Kidney (tissue), 14 donors: ENCODE results near the gene MAP3K3. TPM values are rescaled to one million over a fixed set of nuclear protein-coding genes. Genes with fewer than 3 reads are reported as not detected.

Experiments
- DNase-seq, 5 donors: peaks; one replicate each; pipeline ENCODE4 v3.0.0-alpha.2; 2013 to 2020
- FAIRE-seq: peaks from 2 replicates; lab custom pipeline; 2012; peaks lifted over from hg19 to GRCh38; lab: Jason Lieb, UNC
- H3K27ac ChIP-seq, 2 donors: one replicate each; pipeline ENCODE4 v1.7.0; 2013; ENCODE audit warnings: low read depth in 2 of 2, low read length in 2 of 2, inconsistent platforms in 1 of 2
- H3K27me3 ChIP-seq: one replicate; pipeline ENCODE4 v1.7.1; 2013; ENCODE audit warnings: low read length, inconsistent platforms; ENCODE audit not compliant: control insufficient read depth, insufficient read depth
- H3K36me3 ChIP-seq, 3 donors: one replicate each; pipeline versions ENCODE4 v1.7.0 to v1.7.1; 2013; ENCODE audit warnings: low read length in 3 of 3, control low read depth in 1 of 3, inconsistent platforms in 1 of 3; ENCODE audit not compliant: insufficient read depth in 3 of 3, control insufficient read depth in 2 of 3
- H3K4me1 ChIP-seq, 3 donors: one replicate each; pipeline versions ENCODE4 v1.7.0 to v1.7.1; 2013; ENCODE audit warnings: low read length in 3 of 3, inconsistent platforms in 1 of 3, low read depth in 1 of 3; ENCODE audit not compliant: control insufficient read depth in 2 of 3, insufficient read depth in 2 of 3
- H3K4me3 ChIP-seq, 3 donors: one replicate each; pipeline versions ENCODE4 v1.7.0 to v1.8.1; 2013; ENCODE audit warnings: low read length in 3 of 3, control low read depth in 1 of 3, inconsistent platforms in 1 of 3
- H3K9ac ChIP-seq, 3 donors: one replicate each; pipeline versions ENCODE4 v1.7.0 to v1.7.1; 2013; ENCODE audit warnings: low read length in 3 of 3, control low read depth in 1 of 3, inconsistent platforms in 1 of 3
- H3K9me3 ChIP-seq, 3 donors: one replicate each; pipeline versions ENCODE4 v1.7.0 to v1.7.1; 2013; ENCODE audit warnings: low read length in 3 of 3, control low read depth in 1 of 3, inconsistent platforms in 1 of 3; ENCODE audit not compliant: control insufficient read depth in 2 of 3, insufficient read depth in 1 of 3
- intact Hi-C: fragments of 100-400 bp; cut with DNase I; formaldehyde crosslinking; loops from one replicate; pipeline ENCODE4 v1.11.1; 2022
- polyA plus RNA-seq: library from polyadenylated mRNA; stranded (reverse); fragments of 350-450 nt; fragmentation: Illumina TruSeq; extraction: RNeasy Lipid Tissue Mini Kit (QIAGEN cat#74804); gene quantifications from one replicate; pipeline ENCODE4 v1.2.3, GENCODE V29; 2014; ENCODE audit warnings: low read depth, low replicate concordance; ENCODE audit not compliant: insufficient read depth
- total RNA-seq: library from RNA; stranded (reverse); fragmentation: NEBNext Ultra II Directional; extraction: Animal tissue kit (Norgen Biotek cat#: 25700); gene quantifications from one replicate; pipeline ENCODE4 v1.2.1, GENCODE V29; 2021
- TF ChIP-seq, protein P1 (sequence below): IDR thresholded peaks from 3 replicates; pipeline ENCODE4 v1.5.1; 2012; ENCODE audit warnings: mild to moderate bottlenecking, moderate library complexity, borderline replicate concordance; ENCODE audit not compliant: insufficient read depth; ENCODE audit errors: extremely low read depth
- donor health status: control.
- donor health status: control.
- donor health status: control.
- donor health status: control.
- donor health status: control.
- donor health status: DM: yes; HTN: yes; CAD: no.
- donor health status: Normal renal cell carcinoma (clear cell type).

MAP3K3 gene
- total and polyA plus RNA-seq, 2 donors from 2014 or later = 17.4 to 50.5 TPM

- peaks cover 3 to 28% (median 20%) of the 10 kb centered on the region in 3 donors for H3K4me1 ChIP-seq
- no peaks in the 10 kb centered on the region for H3K27me3 ChIP-seq
- no peak overlapping the region for H3K9ac ChIP-seq
- H3K27ac ChIP-seq = no peak overlapping the region
- intact Hi-C loops = no loop called here
- H3K4me3 ChIP-seq = no peak overlapping the region
- FAIRE-seq = no peak
- peaks cover 2 to 34% (median 14%) of the 10 kb centered on the region in 3 donors for H3K36me3 ChIP-seq
- DNase-seq = no peak
- no peaks in the 10 kb centered on the region for H3K9me3 ChIP-seq
- TF ChIP-seq, protein P1, sequence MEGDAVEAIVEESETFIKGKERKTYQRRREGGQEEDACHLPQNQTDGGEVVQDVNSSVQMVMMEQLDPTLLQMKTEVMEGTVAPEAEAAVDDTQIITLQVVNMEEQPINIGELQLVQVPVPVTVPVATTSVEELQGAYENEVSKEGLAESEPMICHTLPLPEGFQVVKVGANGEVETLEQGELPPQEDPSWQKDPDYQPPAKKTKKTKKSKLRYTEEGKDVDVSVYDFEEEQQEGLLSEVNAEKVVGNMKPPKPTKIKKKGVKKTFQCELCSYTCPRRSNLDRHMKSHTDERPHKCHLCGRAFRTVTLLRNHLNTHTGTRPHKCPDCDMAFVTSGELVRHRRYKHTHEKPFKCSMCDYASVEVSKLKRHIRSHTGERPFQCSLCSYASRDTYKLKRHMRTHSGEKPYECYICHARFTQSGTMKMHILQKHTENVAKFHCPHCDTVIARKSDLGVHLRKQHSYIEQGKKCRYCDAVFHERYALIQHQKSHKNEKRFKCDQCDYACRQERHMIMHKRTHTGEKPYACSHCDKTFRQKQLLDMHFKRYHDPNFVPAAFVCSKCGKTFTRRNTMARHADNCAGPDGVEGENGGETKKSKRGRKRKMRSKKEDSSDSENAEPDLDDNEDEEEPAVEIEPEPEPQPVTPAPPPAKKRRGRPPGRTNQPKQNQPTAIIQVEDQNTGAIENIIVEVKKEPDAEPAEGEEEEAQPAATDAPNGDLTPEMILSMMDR = no peak
These were observed 57.0 kb downstream of the MAP3K3 start for GRCh38 chr17:63679214-63679613.

- intact Hi-C loops = no loop called here
- Histone ChIP-seq H3K27ac (no peak overlapping the region), H3K36me3 (peaks cover 2 to 38% (median 21%) of the 10 kb centered on the region in 3 donors), H3K27me3 (no peaks in the 10 kb centered on the region), H3K4me3 (no peak overlapping the region), H3K9ac (no peak overlapping the region), H3K9me3 (no peaks in the 10 kb centered on the region), H3K4me1 (peaks cover 0 to 16% (median 10%) of the 10 kb centered on the region in 3 donors)
- DNase-seq (no peak), FAIRE-seq (no peak)
- TF ChIP-seq, protein P1 = no peak
These were observed 58.5 kb downstream of the MAP3K3 start for GRCh38 chr17:63680700-63681099.

DNA sequence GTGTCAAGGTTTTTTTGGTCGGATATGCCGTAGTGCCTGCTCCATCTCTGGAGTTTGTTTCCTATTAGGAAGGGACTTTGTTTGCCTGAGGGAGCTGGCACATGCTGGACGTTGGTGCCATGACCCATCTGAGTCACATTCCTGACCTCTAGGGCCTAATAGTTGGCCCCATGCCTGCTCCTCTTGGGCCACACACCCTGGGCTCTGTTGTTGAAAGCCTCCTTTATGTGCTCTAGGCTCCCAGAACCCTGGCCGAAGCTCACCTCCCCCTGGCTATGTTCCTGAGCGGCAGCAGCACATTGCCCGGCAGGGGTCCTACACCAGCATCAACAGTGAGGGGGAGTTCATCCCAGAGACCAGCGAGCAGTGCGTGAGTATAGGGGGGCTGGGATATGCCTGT, 59.3 kb downstream of the MAP3K3 start:
- H3K4me1 ChIP-seq = peaks cover 0 to 11% (median 10%) of the 10 kb centered on the region in 3 donors
- H3K9me3 ChIP-seq = no peaks in the 10 kb centered on the region
- no peak overlapping the region for H3K9ac ChIP-seq
- H3K27ac ChIP-seq = no peak overlapping the region
- no peak overlapping the region for H3K4me3 ChIP-seq
- intact Hi-C loops = no loop called here
- TF ChIP-seq, protein P1 = no peak
- H3K36me3 ChIP-seq = peaks cover 2 to 42% (median 25%) of the 10 kb centered on the region in 3 donors
- DNase-seq (no peak), FAIRE-seq (no peak)
- H3K27me3 ChIP-seq = no peaks in the 10 kb centered on the region

GRCh38 chr17:63682441-63682840, 60.2 kb downstream of the MAP3K3 start:
- intact Hi-C loops = no loop called here
- FAIRE-seq (no peak), DNase-seq (no peak)
- Histone ChIP-seq H3K27me3 (no peaks in the 10 kb centered on the region), H3K27ac (no peak overlapping the region), H3K36me3 (peaks cover 2 to 34% (median 25%) of the 10 kb centered on the region in 3 donors), H3K9me3 (no peaks in the 10 kb centered on the region), H3K4me3 (no peak overlapping the region), H3K4me1 (peaks cover 0 to 3% (median under 1%) of the 10 kb centered on the region in 3 donors), H3K9ac (no peak overlapping the region)
- TF ChIP-seq, protein P1 = no peak
